MCF 10A (cell line): ENCODE measurements around the gene ATF7. TPM values are rescaled to one million over a fixed set of nuclear protein-coding genes. Genes with fewer than 3 reads are reported as not detected.

ENCODE experiments used
- BruUV-seq: library from RNA; stranded (reverse); fragments of 400-500 nt; replicated peaks from 2 replicates; lab custom pipeline; 2021; lab: Mats Ljungman, UMichigan
- CTCF ChIA-PET: fragments of 300-600 bp; sonication (Branson Sonifier 250); formaldehyde crosslinking; extraction: SDS; loops from one replicate; lab custom pipeline; 2021; ENCODE audit warnings: antibody characterized with exemption, inconsistent platforms; lab: Yijun Ruan, JAX
- POLR2A ChIA-PET: fragments of 300-600, 350-650 bp; sonication (Branson Sonifier 250); formaldehyde crosslinking; extraction: SDS; loops from one replicate; lab custom pipeline; 2020; ENCODE audit warnings: antibody characterized with exemption, inconsistent platforms; lab: Yijun Ruan, JAX
- DNase-seq: peaks from one replicate; pipeline ENCODE4 v3.0.0-alpha.2; 2018; ENCODE audit not compliant: unreplicated experiment
- H3K27ac Mint-ChIP-seq: one replicate; pipeline ENCODE4 v1.8.0; 2022; ENCODE audit warnings: mild to moderate bottlenecking, low read depth, mixed read lengths; ENCODE audit not compliant: unreplicated experiment
- H3K27me3 Mint-ChIP-seq: one replicate; pipeline ENCODE4 v1.8.0; 2022; ENCODE audit warnings: mixed read lengths; ENCODE audit not compliant: insufficient read depth, unreplicated experiment
- H3K36me3 Mint-ChIP-seq: one replicate; pipeline ENCODE4 v1.8.0; 2022; ENCODE audit warnings: mild to moderate bottlenecking, moderate library complexity, mixed read lengths; ENCODE audit not compliant: insufficient read depth, unreplicated experiment
- H3K4me1 Mint-ChIP-seq: one replicate; pipeline ENCODE4 v1.8.0; 2022; ENCODE audit warnings: mixed read lengths; ENCODE audit not compliant: insufficient read depth, unreplicated experiment
- H3K4me3 Mint-ChIP-seq: one replicate; pipeline ENCODE4 v1.8.0; 2022; ENCODE audit warnings: mild to moderate bottlenecking, moderate library complexity, mixed read lengths; ENCODE audit not compliant: unreplicated experiment
- H3K9me3 Mint-ChIP-seq: one replicate; pipeline ENCODE4 v1.8.0; 2022; ENCODE audit warnings: mixed read lengths; ENCODE audit not compliant: unreplicated experiment
- intact Hi-C: fragments of 100-400 bp; cut with micrococcal nuclease; formaldehyde crosslinking; loops from 2 replicates; pipeline ENCODE4 v1.14.1; 2022
- total RNA-seq: library from RNA; stranded (reverse); gene quantifications from 2 replicates; pipeline ENCODE4 v1.2.3, GENCODE V29; 2022
- TF ChIP-seq, protein P1 (sequence below): fragments of 200-600 bp; IDR thresholded peaks from one replicate; pipeline ENCODE4 v1.8.0; 2022; ENCODE audit warnings: antibody characterized with exemption, mild to moderate bottlenecking; ENCODE audit not compliant: unreplicated experiment

ATF7 gene
- total RNA-seq, 1 experiment from 2014 or later, result 40.8 TPM

DNA sequence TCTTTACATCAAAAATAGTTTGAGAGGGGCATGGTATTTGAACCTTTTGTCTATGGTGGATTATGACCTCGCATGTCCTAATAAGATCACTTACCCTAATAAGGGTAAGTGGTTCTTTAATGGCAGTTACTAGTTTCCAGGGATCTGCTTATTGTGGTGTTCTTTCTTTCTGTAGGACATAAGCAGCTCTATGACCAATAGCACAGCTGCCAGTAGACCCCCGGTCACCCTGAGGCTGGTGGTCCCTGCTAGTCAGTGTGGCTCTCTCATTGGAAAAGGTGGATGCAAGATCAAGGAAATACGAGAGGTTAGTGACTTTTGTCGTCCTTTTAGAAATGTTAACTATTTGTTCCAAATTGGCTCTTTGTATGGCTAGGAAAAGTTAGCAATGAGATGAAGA, 167.1 kb downstream of the ATF7 start:
- Mint-ChIP-seq H3K4me3 (no peak overlapping the region), H3K4me1 (peaks cover 31% of the 10 kb centered on the region), H3K9me3 (no peaks in the 10 kb centered on the region), H3K36me3 (peaks cover 100% of the 10 kb centered on the region), H3K27ac (no peak overlapping the region), H3K27me3 (no peaks in the 10 kb centered on the region)
- intact Hi-C loops, result no loop called here
- TF ChIP-seq, protein P1, sequence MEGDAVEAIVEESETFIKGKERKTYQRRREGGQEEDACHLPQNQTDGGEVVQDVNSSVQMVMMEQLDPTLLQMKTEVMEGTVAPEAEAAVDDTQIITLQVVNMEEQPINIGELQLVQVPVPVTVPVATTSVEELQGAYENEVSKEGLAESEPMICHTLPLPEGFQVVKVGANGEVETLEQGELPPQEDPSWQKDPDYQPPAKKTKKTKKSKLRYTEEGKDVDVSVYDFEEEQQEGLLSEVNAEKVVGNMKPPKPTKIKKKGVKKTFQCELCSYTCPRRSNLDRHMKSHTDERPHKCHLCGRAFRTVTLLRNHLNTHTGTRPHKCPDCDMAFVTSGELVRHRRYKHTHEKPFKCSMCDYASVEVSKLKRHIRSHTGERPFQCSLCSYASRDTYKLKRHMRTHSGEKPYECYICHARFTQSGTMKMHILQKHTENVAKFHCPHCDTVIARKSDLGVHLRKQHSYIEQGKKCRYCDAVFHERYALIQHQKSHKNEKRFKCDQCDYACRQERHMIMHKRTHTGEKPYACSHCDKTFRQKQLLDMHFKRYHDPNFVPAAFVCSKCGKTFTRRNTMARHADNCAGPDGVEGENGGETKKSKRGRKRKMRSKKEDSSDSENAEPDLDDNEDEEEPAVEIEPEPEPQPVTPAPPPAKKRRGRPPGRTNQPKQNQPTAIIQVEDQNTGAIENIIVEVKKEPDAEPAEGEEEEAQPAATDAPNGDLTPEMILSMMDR, result no peak
- POLR2A ChIA-PET, result interaction anchor here (0.9 to 1.1 kb wide), 4 partner anchors 9 to 19 kb away, joined by 3 to 4 read pairs (median 3); partner anchors contain the start of gene PRR13
- BruUV-seq, result no TSS peak
- no peak for DNase-seq
- CTCF ChIA-PET, result interaction anchor here (0.9 to 1.1 kb wide), 2 partner anchors 14 to 107 kb away, joined by 3 to 4 read pairs; no protein-coding TSS in a partner anchor

Other genes starting within 250 kb of the ATF7 start
- 72.9 and 76.6 TPM in 2 replicates for gene SP1, start 246.2 kb downstream of the ATF7 start, total RNA-seq
- gene AMHR2, start 202.5 kb downstream of the ATF7 start, total RNA-seq, result not detected in 2 replicates
- gene PRR13, start 184.6 kb downstream of the ATF7 start, total RNA-seq, result 147 and 173 TPM in 2 replicates
- 994 and 1,037 TPM in 2 replicates for gene PCBP2, start 174.3 kb downstream of the ATF7 start, total RNA-seq
- gene MAP3K12, start 126.9 kb downstream of the ATF7 start, total RNA-seq, result 4.6 and 5.9 TPM in 2 replicates
- 26.4 and 27.8 TPM in 2 replicates for gene TARBP2, start 125.1 kb downstream of the ATF7 start, total RNA-seq
- not detected in 2 replicates for gene NPFF, start 118.9 kb downstream of the ATF7 start, total RNA-seq
- gene ATP5MC2, start 49.7 kb upstream of the ATF7 start, total RNA-seq, result 328 and 381 TPM in 2 replicates
- 49.4 and 74.6 TPM in 2 replicates for gene CALCOCO1, start 101.1 kb upstream of the ATF7 start, total RNA-seq
- gene CISTR, start 125.6 kb upstream of the ATF7 start, total RNA-seq, result not detected in 2 replicates